MM.1S (cell line): Measurements from ENCODE around the gene AGAP3.

Experiments
- DNase-seq: peaks from one replicate; pipeline ENCODE4 v3.0.0-alpha.2; 2015
- H2AFZ ChIP-seq: fragments of 300-600 bp; sonication (generic); 2 replicates; pipeline ENCODE4 v1.6.0; 2016; ENCODE audit warnings: antibody characterized with exemption, low read length
- H3F3A ChIP-seq: fragments of 300-600 bp; sonication (generic); 2 replicates; pipeline ENCODE4 v1.6.1; 2016; ENCODE audit warnings: mild to moderate bottlenecking, antibody characterized with exemption, low read length, moderate library complexity, mixed read lengths; ENCODE audit not compliant: insufficient read depth
- H3K27ac ChIP-seq: fragments of 300-600 bp; sonication (generic); 2 replicates; pipeline ENCODE4 v1.5.1; 2016; ENCODE audit warnings: mild to moderate bottlenecking, low read length
- H3K27me3 ChIP-seq: fragments of 300-600 bp; sonication (generic); replicated peaks from 2 replicates; pipeline ENCODE4 v1.6.0; 2016; ENCODE audit warnings: low read length; ENCODE audit not compliant: insufficient read depth
- H3K36me3 ChIP-seq: fragments of 300-600 bp; sonication (generic); replicated peaks from 2 replicates; pipeline ENCODE4 v1.6.1; 2016; ENCODE audit warnings: mild to moderate bottlenecking, low read length, mixed read lengths; ENCODE audit not compliant: insufficient read depth
- H3K4me1 ChIP-seq: fragments of 300-600 bp; sonication (generic); 2 replicates; pipeline ENCODE4 v1.6.1; 2016; ENCODE audit warnings: low read length, mixed read lengths
- H3K4me2 ChIP-seq: fragments of 300-600 bp; sonication (generic); 2 replicates; pipeline ENCODE4 v1.6.0; 2016; ENCODE audit warnings: low read depth, low read length
- H3K4me3 ChIP-seq: fragments of 300-600 bp; sonication (generic); 2 replicates; pipeline ENCODE4 v1.5.1; 2016; ENCODE audit warnings: low read length, mixed read lengths
- H3K79me2 ChIP-seq: fragments of 300-600 bp; sonication (generic); 2 replicates; pipeline ENCODE4 v1.6.1; 2016; ENCODE audit warnings: mixed run types, low read length, mixed read lengths
- H3K9ac ChIP-seq: fragments of 300-600 bp; sonication (generic); 2 replicates; pipeline ENCODE4 v1.6.1; 2016; ENCODE audit warnings: low read length, mixed read lengths
- H3K9me2 ChIP-seq: fragments of 300-600 bp; sonication (generic); replicated peaks from 2 replicates; pipeline ENCODE4 v1.6.1; 2016; ENCODE audit warnings: mild to moderate bottlenecking, low read length, mixed read lengths; ENCODE audit not compliant: insufficient read depth
- H3K9me3 ChIP-seq: fragments of 300-600 bp; sonication (generic); replicated peaks from 2 replicates; pipeline ENCODE4 v1.6.1; 2016; ENCODE audit warnings: mild to moderate bottlenecking, low read length, mixed read lengths; ENCODE audit not compliant: insufficient read depth
- H4K20me1 ChIP-seq: fragments of 300-600 bp; sonication (generic); 2 replicates; pipeline ENCODE4 v1.6.1; 2016; ENCODE audit warnings: mild to moderate bottlenecking, low read length, moderate library complexity, mixed read lengths; ENCODE audit not compliant: insufficient read depth
- EZH2 ChIP-seq: fragments of 300-600 bp; sonication (generic); optimal IDR thresholded peaks from 2 replicates; pipeline ENCODE3; 2017; ENCODE audit warnings: low read depth, mild to moderate bottlenecking, antibody characterized with exemption, low read length, mixed read lengths
- EZH2phosphoT487 ChIP-seq: fragments of 300-600 bp; sonication (generic); IDR thresholded peaks from 2 replicates; pipeline ENCODE4 v1.6.1; 2018; ENCODE audit warnings: antibody characterized with exemption, low read length
- TF ChIP-seq, protein P1 (sequence below): fragments of 300-600 bp; sonication (generic); IDR thresholded peaks from 2 replicates; pipeline ENCODE4 v1.5.1; 2016; ENCODE audit warnings: antibody characterized with exemption, low read length, mixed read lengths

Gene AGAP3

DNA sequence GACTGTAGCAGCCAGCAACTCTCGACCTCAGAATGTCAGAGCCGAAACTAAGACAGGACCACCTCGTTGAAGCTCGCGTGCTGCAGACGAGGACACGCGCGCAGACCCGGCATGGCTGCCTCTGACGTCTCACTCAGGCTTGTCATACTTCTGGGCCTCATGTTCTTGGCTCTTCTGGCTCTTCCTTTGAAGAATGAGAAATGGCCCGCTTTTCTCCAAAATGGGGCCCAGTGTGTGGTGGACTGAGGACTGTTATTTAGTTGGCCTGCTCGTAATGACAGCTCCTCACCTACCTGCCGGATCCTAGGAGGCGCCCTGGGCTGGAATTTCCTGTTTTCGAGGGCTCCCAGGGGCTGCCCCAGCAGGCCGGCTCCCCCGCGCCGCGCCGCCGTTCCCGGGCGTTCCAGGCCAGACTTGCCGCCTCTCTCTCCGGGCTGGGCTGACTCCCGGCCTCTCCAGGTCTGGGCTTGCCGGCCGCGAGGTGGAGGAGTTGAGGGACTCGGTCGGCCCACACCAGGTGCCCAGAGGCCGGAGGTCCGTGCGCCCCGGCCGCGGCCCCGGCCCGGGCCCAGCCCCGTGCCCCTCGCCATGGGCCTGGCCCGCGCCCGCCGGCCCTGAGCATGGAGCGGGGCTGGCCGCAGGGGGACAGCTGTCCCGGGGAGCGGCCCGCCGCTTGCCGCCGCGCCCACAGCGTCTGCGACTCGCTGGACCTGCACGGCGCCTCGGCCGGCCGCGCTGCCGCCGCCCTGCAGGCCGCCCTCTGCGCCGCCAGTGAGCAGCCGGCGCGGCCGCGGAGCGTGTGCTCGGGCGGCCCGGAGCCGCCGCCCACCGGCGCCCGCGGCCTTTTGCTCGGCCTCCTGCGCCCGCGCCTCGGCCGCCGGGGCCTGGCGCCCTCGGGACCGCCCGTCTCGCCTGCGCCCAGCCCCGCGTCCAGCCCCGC lies 28.1 kb downstream of the AGAP3 start:
- Histone ChIP-seq H3K9ac (no peak overlapping the region), H3K4me2 (no peak overlapping the region), H3K9me2 (no peaks in the 10 kb centered on the region), H3K27ac (no peak overlapping the region), H3K79me2 (peaks cover 35% of the 10 kb centered on the region), H3K4me1 (no peaks in the 10 kb centered on the region), H4K20me1 (peaks cover 4% of the 10 kb centered on the region; the same call in 1 of the 2 replicates), H3K4me3 (no peak overlapping the region), H3K9me3 (no peaks in the 10 kb centered on the region), H3F3A (no peaks in the 10 kb centered on the region), H3K27me3 (no peaks in the 10 kb centered on the region), H3K36me3 (no peaks in the 10 kb centered on the region), H2AFZ (no peak overlapping the region)
- no peak for DNase-seq
- TF ChIP-seq EZH2phosphoT487 (no peak), EZH2 (no peak)
- TF ChIP-seq, protein P1, sequence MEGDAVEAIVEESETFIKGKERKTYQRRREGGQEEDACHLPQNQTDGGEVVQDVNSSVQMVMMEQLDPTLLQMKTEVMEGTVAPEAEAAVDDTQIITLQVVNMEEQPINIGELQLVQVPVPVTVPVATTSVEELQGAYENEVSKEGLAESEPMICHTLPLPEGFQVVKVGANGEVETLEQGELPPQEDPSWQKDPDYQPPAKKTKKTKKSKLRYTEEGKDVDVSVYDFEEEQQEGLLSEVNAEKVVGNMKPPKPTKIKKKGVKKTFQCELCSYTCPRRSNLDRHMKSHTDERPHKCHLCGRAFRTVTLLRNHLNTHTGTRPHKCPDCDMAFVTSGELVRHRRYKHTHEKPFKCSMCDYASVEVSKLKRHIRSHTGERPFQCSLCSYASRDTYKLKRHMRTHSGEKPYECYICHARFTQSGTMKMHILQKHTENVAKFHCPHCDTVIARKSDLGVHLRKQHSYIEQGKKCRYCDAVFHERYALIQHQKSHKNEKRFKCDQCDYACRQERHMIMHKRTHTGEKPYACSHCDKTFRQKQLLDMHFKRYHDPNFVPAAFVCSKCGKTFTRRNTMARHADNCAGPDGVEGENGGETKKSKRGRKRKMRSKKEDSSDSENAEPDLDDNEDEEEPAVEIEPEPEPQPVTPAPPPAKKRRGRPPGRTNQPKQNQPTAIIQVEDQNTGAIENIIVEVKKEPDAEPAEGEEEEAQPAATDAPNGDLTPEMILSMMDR: no peak

- H3K4me2 ChIP-seq: no peak overlapping the region
- H3K4me3 ChIP-seq: no peak overlapping the region
- H3K36me3 ChIP-seq: no peaks in the 10 kb centered on the region
Measured at GRCh38 chr7:151115121-151115835, 29.0 kb downstream of the AGAP3 start.

GRCh38 chr7:151115836-151116418 lies 29.7 kb downstream of the AGAP3 start:
- Histone ChIP-seq H3K9ac (no peak overlapping the region), H3K27ac (no peak overlapping the region), H3K36me3 (no peaks in the 10 kb centered on the region), H3K4me1 (no peaks in the 10 kb centered on the region), H2AFZ (no peak overlapping the region), H3K4me3 (no peak overlapping the region), H3K27me3 (no peaks in the 10 kb centered on the region), H3K79me2 (peaks cover 35% of the 10 kb centered on the region), H3K9me2 (no peaks in the 10 kb centered on the region), H3F3A (no peaks in the 10 kb centered on the region), H3K4me2 (no peak overlapping the region), H4K20me1 (no peaks in the 10 kb centered on the region), H3K9me3 (no peaks in the 10 kb centered on the region)
- TF ChIP-seq, protein P1: no peak
- TF ChIP-seq EZH2 (no peak), EZH2phosphoT487 (no peak)
- DNase-seq: no peak

More at GRCh38 chr7:151115121-151115835, 29.0 kb downstream of the AGAP3 start:
- Histone ChIP-seq H3K79me2 (peaks cover 35% of the 10 kb centered on the region), H3K27ac (no peak overlapping the region), H3K9me2 (no peaks in the 10 kb centered on the region), H3K27me3 (no peaks in the 10 kb centered on the region), H3K9ac (no peak overlapping the region), H3K4me1 (no peaks in the 10 kb centered on the region), H2AFZ (no peak overlapping the region), H3F3A (no peaks in the 10 kb centered on the region), H4K20me1 (peaks cover under 1% of the 10 kb centered on the region; the same call in 1 of the 2 replicates), H3K9me3 (no peaks in the 10 kb centered on the region)
- TF ChIP-seq, protein P1: no peak
- no peak for DNase-seq
